Osteoblast (primary cell): ENCODE data around the gene RNF144A. TPM values are rescaled to one million over a fixed set of nuclear protein-coding genes. Genes with fewer than 3 reads are reported as not detected.

Source experiments
- DNase-seq: peaks from one replicate; pipeline ENCODE4 v3.0.0; 2011; ENCODE audit warnings: low spot score, mixed read lengths; ENCODE audit not compliant: insufficient read length; ENCODE audit errors: missing footprints
- H2AFZ ChIP-seq: 2 replicates; pipeline ENCODE4 v1.6.0; 2011; ENCODE audit warnings: mild to moderate bottlenecking, low read length
- H3K27ac ChIP-seq: 2 replicates; pipeline ENCODE4 v1.5.1; 2011; ENCODE audit warnings: mild to moderate bottlenecking, low read depth, low read length, moderate library complexity
- H3K27me3 ChIP-seq: 2 replicates; pipeline ENCODE4 v1.6.0; 2012; ENCODE audit warnings: mild to moderate bottlenecking, control low read depth, inconsistent platforms, low read length, moderate library complexity; ENCODE audit not compliant: insufficient read depth
- H3K36me3 ChIP-seq: 2 replicates; pipeline ENCODE4 v1.5.1; 2011; ENCODE audit warnings: mild to moderate bottlenecking, low read length, control low read depth, moderate library complexity; ENCODE audit not compliant: insufficient read depth
- H3K4me1 ChIP-seq: 2 replicates; pipeline ENCODE4 v1.5.1; 2011; ENCODE audit warnings: mild to moderate bottlenecking, low read length, control low read depth, moderate library complexity; ENCODE audit not compliant: insufficient read depth
- H3K4me2 ChIP-seq: 2 replicates; pipeline ENCODE4 v1.6.0; 2011; ENCODE audit warnings: mild to moderate bottlenecking, low read length; ENCODE audit not compliant: insufficient read depth
- H3K4me3 ChIP-seq: fragments of 200-600 bp; sonication (generic); 3 replicates; pipeline ENCODE4 v1.5.1; 2012; ENCODE audit warnings: mild to moderate bottlenecking, low read length, inconsistent platforms; ENCODE audit not compliant: insufficient read depth
- H3K79me2 ChIP-seq: 2 replicates; pipeline ENCODE4 v1.6.0; 2012; ENCODE audit warnings: mild to moderate bottlenecking, low read length, control low read depth, inconsistent platforms; ENCODE audit not compliant: insufficient read depth
- H3K9me3 ChIP-seq: 2 replicates; pipeline ENCODE4 v1.5.1; 2011; ENCODE audit warnings: low read depth, low read length, control low read depth
- H4K20me1 ChIP-seq: 2 replicates; pipeline ENCODE4 v1.6.0; 2012; ENCODE audit warnings: mild to moderate bottlenecking, low read length, control low read depth; ENCODE audit not compliant: insufficient read depth
- CTCF ChIP-seq: IDR thresholded peaks from 2 replicates; pipeline ENCODE4 v1.5.1; 2011; ENCODE audit warnings: mild to moderate bottlenecking, low read depth, low read length, moderate library complexity; ENCODE audit errors: extremely low read depth
- total RNA-seq: library from RNA; depleted of rRNA; stranded (reverse); fragments of >200 nt; gene quantifications from 2 replicates; pipeline ENCODE4 v1.2.3, GENCODE V29; 2012

Gene RNF144A
- total RNA-seq, 1 donor: 15.9 TPM

- Histone ChIP-seq H3K4me2 (no peak overlapping the region), H3K4me1 (no peaks in the 10 kb centered on the region), H3K9me3 (no peaks in the 10 kb centered on the region), H3K27ac (no peak overlapping the region), H3K27me3 (peaks cover 4% of the 10 kb centered on the region), H3K4me3 (no peak overlapping the region), H2AFZ (no peak overlapping the region), H3K36me3 (no peaks in the 10 kb centered on the region), H4K20me1 (no peaks in the 10 kb centered on the region), H3K79me2 (no peaks in the 10 kb centered on the region)
- no peak for TF ChIP-seq CTCF
- no peak for DNase-seq
These were observed 40.9 kb downstream of the RNF144A start for GRCh38 chr2:6957910-6958615.

- no peak overlapping the region for H3K4me3 ChIP-seq
- TF ChIP-seq CTCF: no peak
- H3K27ac ChIP-seq: no peak overlapping the region
- H3K27me3 ChIP-seq: peaks cover 4% of the 10 kb centered on the region
- no peak overlapping the region for H2AFZ ChIP-seq
- no peaks in the 10 kb centered on the region for H3K79me2 ChIP-seq
- H3K36me3 ChIP-seq: no peaks in the 10 kb centered on the region
- no peak for DNase-seq
- no peaks in the 10 kb centered on the region for H3K4me1 ChIP-seq
- no peaks in the 10 kb centered on the region for H4K20me1 ChIP-seq
- H3K9me3 ChIP-seq: no peaks in the 10 kb centered on the region
- H3K4me2 ChIP-seq: no peak overlapping the region
These were observed 41.5 kb downstream of the RNF144A start for GRCh38 chr2:6958616-6959235.

DNA sequence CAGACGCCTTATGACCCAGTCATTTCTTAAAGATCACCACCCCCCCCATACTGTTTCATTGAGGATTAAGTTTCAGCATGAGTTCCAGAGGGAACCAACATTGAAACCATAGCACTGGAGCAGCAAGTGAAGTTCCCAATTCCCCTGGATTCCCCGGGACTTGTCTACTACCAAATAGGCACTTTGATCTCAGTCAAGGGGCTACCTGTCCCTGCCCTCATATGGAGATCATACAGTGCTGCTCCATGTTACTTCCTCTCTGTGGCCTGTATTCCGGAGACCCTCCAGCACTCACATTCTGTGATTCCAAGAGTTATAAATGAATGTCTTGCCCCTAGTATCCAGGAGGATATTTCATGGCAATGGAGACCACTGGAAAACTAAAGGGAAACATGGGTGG lies 42.5 kb downstream of the RNF144A start:
- H3K27ac ChIP-seq: no peak overlapping the region
- no peaks in the 10 kb centered on the region for H3K9me3 ChIP-seq
- H3K4me3 ChIP-seq: no peak overlapping the region
- H2AFZ ChIP-seq: no peak overlapping the region
- no peaks in the 10 kb centered on the region for H3K36me3 ChIP-seq
- H3K4me2 ChIP-seq: no peak overlapping the region
- no peak for TF ChIP-seq CTCF
- H3K4me1 ChIP-seq: no peaks in the 10 kb centered on the region
- no peaks in the 10 kb centered on the region for H3K27me3 ChIP-seq
- no peaks in the 10 kb centered on the region for H4K20me1 ChIP-seq
- no peaks in the 10 kb centered on the region for H3K79me2 ChIP-seq
- DNase-seq: no peak

GRCh38 chr2:6960659-6961058 lies 43.4 kb downstream of the RNF144A start:
- Histone ChIP-seq H3K79me2 (no peaks in the 10 kb centered on the region), H3K4me3 (no peak overlapping the region), H2AFZ (no peak overlapping the region), H3K36me3 (no peaks in the 10 kb centered on the region), H4K20me1 (no peaks in the 10 kb centered on the region), H3K4me2 (no peak overlapping the region), H3K27me3 (no peaks in the 10 kb centered on the region), H3K27ac (no peak overlapping the region), H3K9me3 (no peaks in the 10 kb centered on the region), H3K4me1 (no peaks in the 10 kb centered on the region)
- TF ChIP-seq CTCF: no peak
- no peak for DNase-seq
